ENCODE data around the gene FIP1L1.

DNA sequence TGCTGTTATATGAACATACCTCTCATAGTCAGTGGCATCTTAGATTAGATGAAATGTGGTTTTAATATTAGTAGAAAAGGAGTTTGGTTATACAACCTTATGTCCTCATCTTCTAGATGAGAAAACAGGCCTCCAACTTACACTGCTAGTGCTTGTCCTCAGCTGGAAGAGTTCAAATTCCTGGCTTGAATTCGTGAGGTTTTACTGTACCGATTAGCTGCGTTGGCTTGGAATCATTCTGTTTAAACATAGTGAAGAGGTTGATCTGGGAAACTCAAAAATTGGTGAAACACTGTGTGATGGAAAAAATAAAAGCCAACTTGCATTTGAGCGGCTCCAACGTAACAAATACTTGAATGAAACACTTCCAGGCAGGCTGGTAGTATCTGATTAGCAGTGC lies 132.9 kb downstream of the FIP1L1 start:
- no peak for TF ChIP-seq CTCF (IDR thresholded peaks at IDR 0.05; ENCODE audit: low read length)
- no peak for TF ChIP-seq EZH2 (IDR thresholded peaks at IDR 0.05; ENCODE audit: borderline replicate concordance, low read length)

Measured in OCI-LY1 (cell line).